Stomach (tissue), 9 donors: ENCODE measurements around the gene BPTF. TPM values are rescaled to one million over a fixed set of nuclear protein-coding genes. Genes with fewer than 3 reads are reported as not detected.
"Not testable (repeated sequence)": the region's sequence is repeated elsewhere in the genome, so short reads cannot be mapped to it uniquely, and the experiment has no call there.

ENCODE experiments used
- DNase-seq, 2 donors: peaks; one replicate each; pipeline versions ENCODE4 v3.0.0 to v3.0.0-alpha.2; 2013 to 2019
- H3K27ac ChIP-seq, 5 donors: fragments of 200-600 bp in 4 of 5; sonication (generic) in 4 of 5; one replicate each; pipeline ENCODE4 v1.5.1; 2013 to 2019; ENCODE audit warnings: mild to moderate bottlenecking in 1 of 5, moderate library complexity in 1 of 5
- H3K27me3 ChIP-seq, 3 donors: fragments of 200-600 bp; sonication (generic); one replicate each; pipeline ENCODE4 v1.5.1; 2017 to 2019; ENCODE audit warnings: mixed run types in 1 of 3
- H3K36me3 ChIP-seq, 4 donors: fragments of 200-600 bp; sonication (generic); 1 replicate in 3 of 4; 2 replicates in 1 of 4; pipeline ENCODE4 v1.5.1; 2016 to 2019
- H3K4me1 ChIP-seq, 4 donors: fragments of 200-600 bp; sonication (generic); one replicate each; pipeline ENCODE4 v1.5.1; 2016 to 2019
- H3K4me3 ChIP-seq, 4 donors: fragments of 200-600 bp; sonication (generic) in 3 of 4; one replicate each; pipeline ENCODE4 v1.5.1; 2016 to 2019; ENCODE audit warnings: mild to moderate bottlenecking in 1 of 4
- H3K9me3 ChIP-seq, 4 donors: fragments of 200-600 bp; sonication (generic); one replicate each; pipeline ENCODE4 v1.5.1; 2016 to 2019
- EP300 ChIP-seq: sonication (generic); formaldehyde crosslinking; IDR thresholded peaks from one replicate; pipeline ENCODE4 v1.6.1; 2017; ENCODE audit warnings: antibody characterized with exemption
- POLR2A ChIP-seq, 4 donors: fragments of 450-650 bp; IDR thresholded peaks; one replicate each; pipeline ENCODE4 v1.6.1; 2016; ENCODE audit warnings: antibody characterized with exemption in 4 of 4, control low read depth in 2 of 4, mild to moderate bottlenecking in 1 of 4, moderate library complexity in 1 of 4
- POLR2AphosphoS5 ChIP-seq, 3 donors: sonication (generic); formaldehyde crosslinking; IDR thresholded peaks; one replicate each; pipeline ENCODE4 v1.6.1; 2016; ENCODE audit warnings: antibody characterized with exemption in 3 of 3
- WGBS, 5 donors: extraction: QIAGEN DNeasy Blood & Tissue Kit in 3 of 5; methylation state at CpG; one replicate each; pipeline versions ENCODE4 v1.1.5 to v1.1.7; 2013 to 2018; 5-methylcytosine and 5-hydroxymethylcytosine counted together
- intact Hi-C: fragments of 100-400 bp; cut with DNase I; formaldehyde crosslinking; loops from one replicate; pipeline ENCODE4 v1.15.1; 2023; ENCODE audit warnings: low total_unique reads
- polyA plus RNA-seq, 3 donors: library from polyadenylated mRNA; stranded (reverse); fragments of 200-250 nt; gene quantifications; one replicate each; pipeline ENCODE4 v1.2.3, GENCODE V29; 2013
- total RNA-seq, 5 donors: library from RNA; depleted of rRNA; stranded (reverse); fragments of >200 nt; gene quantifications; one replicate each; pipeline versions ENCODE4 v1.1.0 to v1.2.3, GENCODE V29; 2014 to 2016
- TF ChIP-seq, protein P1 (sequence below), 7 experiments: fragments of 450-650 bp in 4 of 7; fragments of 200-600 bp in 3 of 7; sonication (generic) in 3 of 7; IDR thresholded peaks; one replicate each; pipeline ENCODE4 v1.5.1; 2016 to 2019; ENCODE audit warnings: antibody characterized with exemption in 7 of 7, control low read depth in 2 of 7, mild to moderate bottlenecking in 1 of 7
- donor health status: healthy with polysubstance abuse.
- donor health status: Bipolar disorder and iron deficiency.
- donor health status: healthy.

Gene BPTF
- total and polyA plus RNA-seq, 8 donors = 8.6 to 122 (median 49.9) TPM

DNA sequence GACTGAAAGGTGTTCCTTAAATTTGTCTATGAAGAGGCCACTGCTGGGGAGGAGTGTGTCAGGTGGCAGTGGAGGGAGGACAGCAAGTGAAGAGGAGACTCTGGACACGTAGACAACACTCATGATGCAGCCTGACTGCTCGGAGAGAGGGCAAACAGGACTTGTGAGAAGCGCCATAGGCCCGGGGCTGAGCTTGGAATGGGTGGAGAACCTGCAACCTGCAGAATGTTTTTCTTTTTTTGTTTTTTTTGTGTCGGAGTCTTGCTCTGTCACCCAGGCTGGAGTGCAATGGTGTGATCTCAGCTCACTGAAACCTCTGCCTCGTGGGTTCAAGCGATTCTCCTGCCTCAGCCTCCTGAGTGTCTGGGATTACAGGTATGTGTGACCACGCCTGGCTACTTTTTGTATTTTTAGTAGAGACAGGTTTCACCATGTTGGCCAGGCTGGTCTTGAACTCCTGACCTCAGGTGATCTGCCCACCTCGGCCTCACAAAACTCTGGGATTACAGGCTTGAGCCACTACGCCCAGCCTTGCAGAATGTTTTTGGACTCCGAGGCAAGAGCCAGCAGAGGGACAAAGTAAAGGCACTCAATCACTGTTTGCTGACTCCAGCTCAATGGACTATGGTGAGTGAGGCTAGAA lies 189.9 kb downstream of the BPTF start:
- Histone ChIP-seq H3K27me3 (no peaks in the 10 kb centered on the region), H3K4me3 (no peak overlapping the region), H3K9me3 (no peaks in the 10 kb centered on the region), H3K4me1 (peaks cover 0 to 10% (median 2%) of the 10 kb centered on the region in 4 donors), H3K36me3 (no peaks in the 10 kb centered on the region), H3K27ac (no peak overlapping the region)
- TF ChIP-seq EP300 (no peak), POLR2AphosphoS5 (IDR thresholded peaks at IDR 0.05) (no peak), POLR2A (IDR thresholded peaks at IDR 0.05) (no peak)
- TF ChIP-seq, protein P1, sequence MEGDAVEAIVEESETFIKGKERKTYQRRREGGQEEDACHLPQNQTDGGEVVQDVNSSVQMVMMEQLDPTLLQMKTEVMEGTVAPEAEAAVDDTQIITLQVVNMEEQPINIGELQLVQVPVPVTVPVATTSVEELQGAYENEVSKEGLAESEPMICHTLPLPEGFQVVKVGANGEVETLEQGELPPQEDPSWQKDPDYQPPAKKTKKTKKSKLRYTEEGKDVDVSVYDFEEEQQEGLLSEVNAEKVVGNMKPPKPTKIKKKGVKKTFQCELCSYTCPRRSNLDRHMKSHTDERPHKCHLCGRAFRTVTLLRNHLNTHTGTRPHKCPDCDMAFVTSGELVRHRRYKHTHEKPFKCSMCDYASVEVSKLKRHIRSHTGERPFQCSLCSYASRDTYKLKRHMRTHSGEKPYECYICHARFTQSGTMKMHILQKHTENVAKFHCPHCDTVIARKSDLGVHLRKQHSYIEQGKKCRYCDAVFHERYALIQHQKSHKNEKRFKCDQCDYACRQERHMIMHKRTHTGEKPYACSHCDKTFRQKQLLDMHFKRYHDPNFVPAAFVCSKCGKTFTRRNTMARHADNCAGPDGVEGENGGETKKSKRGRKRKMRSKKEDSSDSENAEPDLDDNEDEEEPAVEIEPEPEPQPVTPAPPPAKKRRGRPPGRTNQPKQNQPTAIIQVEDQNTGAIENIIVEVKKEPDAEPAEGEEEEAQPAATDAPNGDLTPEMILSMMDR (IDR thresholded peaks at IDR 0.05) = no peak
- no peak for DNase-seq
- intact Hi-C loops = no loop called here
- 80 to 87% (median 84%) methylated on average over 11 of the region's 11 CpGs for WGBS, 5 donors

DNA sequence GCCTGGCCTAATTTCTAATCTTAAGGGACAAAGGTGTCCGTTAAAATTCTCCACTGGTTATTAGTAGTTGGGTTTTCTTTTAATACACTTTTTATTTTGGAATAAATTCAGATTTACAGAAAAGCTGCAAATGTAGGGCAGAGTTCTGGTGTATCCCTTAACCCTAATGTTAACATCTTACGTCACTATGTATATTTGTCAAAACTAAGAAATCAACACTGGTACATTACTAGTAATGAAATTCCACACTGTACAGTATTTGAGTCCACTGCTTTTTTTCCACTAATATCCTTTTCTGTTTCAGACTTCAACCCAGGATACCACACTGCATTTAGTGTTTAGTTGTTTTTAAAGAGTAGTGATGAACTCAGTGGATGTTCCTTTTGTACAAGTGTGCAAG lies 191.5 kb downstream of the BPTF start:
- DNase-seq = no peak
- Histone ChIP-seq H3K27ac (no peak overlapping the region), H3K27me3 (no peaks in the 10 kb centered on the region), H3K4me1 (peaks cover 0 to 13% (median 5%) of the 10 kb centered on the region in 4 donors), H3K4me3 (no peak overlapping the region), H3K9me3 (no peaks in the 10 kb centered on the region), H3K36me3 (no peaks in the 10 kb centered on the region)
- 74 to 88% (median 84%) methylated on average over 2 of the region's 2 CpGs for WGBS, 5 donors
- no peak for TF ChIP-seq EP300
- TF ChIP-seq POLR2A (IDR thresholded peaks at IDR 0.05) = no peak
- TF ChIP-seq POLR2AphosphoS5 (IDR thresholded peaks at IDR 0.05) = no peak
- TF ChIP-seq, protein P1 (IDR thresholded peaks at IDR 0.05) = no peak
- intact Hi-C loops = no loop called here

- H3K27me3 ChIP-seq, H3K4me3 ChIP-seq, H3K9me3 ChIP-seq, intact Hi-C loops, DNase-seq, H3K27ac ChIP-seq, H3K36me3 ChIP-seq: not testable (repeated sequence)
- 86 to 90% (median 88%) methylated on average over 20 to 21 of the region's 21 CpGs for WGBS, 5 donors
- H3K4me1 ChIP-seq = peaks cover 0 to 13% (median 5%) of the 10 kb centered on the region in 4 donors
Measured at GRCh38 chr17:68018493-68018892, 193.2 kb downstream of the BPTF start.

GRCh38 chr17:68019336-68019674 lies 194.0 kb downstream of the BPTF start:
- Histone ChIP-seq H3K27ac (peak overlapping the region in 3 of 5 donors; percentile 79 to 88 (median 86)), H3K27me3 (no peaks in the 10 kb centered on the region), H3K9me3 (no peaks in the 10 kb centered on the region), H3K4me3 (peak overlapping the region in 2 of 4 donors; percentile 55 to 64), H3K4me1 (peaks cover 0 to 13% (median 5%) of the 10 kb centered on the region in 4 donors), H3K36me3 (no peaks in the 10 kb centered on the region)
- WGBS, 5 donors = 73 to 81% (median 77%) methylated on average over 9 of the region's 9 CpGs
- intact Hi-C loops = no loop called here
- no peak for TF ChIP-seq POLR2A (IDR thresholded peaks at IDR 0.05)
- TF ChIP-seq, protein P1 (IDR thresholded peaks at IDR 0.05) = no peak
- no peak for TF ChIP-seq EP300
- TF ChIP-seq POLR2AphosphoS5 (IDR thresholded peaks at IDR 0.05) = no peak
- no peak for DNase-seq

DNA sequence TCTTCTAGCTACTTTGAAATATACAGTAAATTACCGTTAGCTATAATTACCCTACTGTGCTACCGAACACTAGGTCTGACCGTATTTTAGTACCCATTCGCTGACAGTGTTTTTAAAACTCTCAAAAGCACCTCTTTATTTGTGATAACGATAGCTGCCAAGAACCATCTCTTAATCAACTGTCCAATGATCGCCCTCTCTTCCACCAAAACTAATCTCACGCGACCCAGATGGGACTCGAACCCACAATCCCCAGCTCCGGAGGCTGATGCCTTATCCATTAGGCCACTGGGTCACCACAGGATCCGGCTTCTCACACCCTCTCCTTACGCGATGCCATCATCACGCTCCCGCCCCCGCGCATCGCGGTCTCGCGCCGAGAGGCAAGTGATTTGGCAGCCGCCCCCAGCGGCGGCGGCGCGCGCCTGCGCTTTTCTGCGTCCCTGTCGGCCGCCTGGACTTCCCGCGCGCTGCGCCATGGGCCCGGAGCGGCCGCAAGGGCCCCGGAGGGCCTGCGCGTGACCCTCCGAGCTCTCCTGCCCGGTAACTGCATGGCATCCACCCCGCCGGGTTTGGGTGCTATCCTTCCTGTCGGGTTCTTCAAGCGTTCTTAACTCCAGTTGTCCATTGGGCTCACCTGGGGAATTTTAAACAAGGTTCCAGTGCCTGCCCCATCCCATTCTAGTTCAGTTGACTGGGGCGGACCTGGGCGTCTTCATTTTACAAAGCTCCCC lies 194.5 kb downstream of the BPTF start:
- WGBS, 5 donors = 0 to 1% (median 0%) methylated on average over 14 to 51 of the region's 51 CpGs
- Histone ChIP-seq H3K27ac (peak overlapping the region; percentile 79 to 95 (median 88)), H3K9me3 (no peaks in the 10 kb centered on the region), H3K36me3 (no peaks in the 10 kb centered on the region), H3K4me1 (peaks cover 0 to 13% (median 5%) of the 10 kb centered on the region in 4 donors), H3K27me3 (no peaks in the 10 kb centered on the region), H3K4me3 (peak overlapping the region; percentile 55 to 64 (median 56))
- intact Hi-C loops = no loop called here
- peak; percentile 97 to 98 for DNase-seq
- TF ChIP-seq POLR2A (IDR thresholded peaks at IDR 0.05) (no peak), POLR2AphosphoS5 (IDR thresholded peaks at IDR 0.05) (peak; percentile 43 to 91 (median 71)), EP300 (no peak)
- TF ChIP-seq, protein P1 (IDR thresholded peaks at IDR 0.05) = peak in 5 of 7 experiments; percentile 28 to 71 (median 54)
